ENCODE measurements around the gene PIGL. TPM values are rescaled to one million over a fixed set of nuclear protein-coding genes. Genes with fewer than 3 reads are reported as not detected.

The PIGL gene
- total and polyA plus RNA-seq, 2 experiments from 2014 or later, result 32.9 to 47.3 TPM

DNA sequence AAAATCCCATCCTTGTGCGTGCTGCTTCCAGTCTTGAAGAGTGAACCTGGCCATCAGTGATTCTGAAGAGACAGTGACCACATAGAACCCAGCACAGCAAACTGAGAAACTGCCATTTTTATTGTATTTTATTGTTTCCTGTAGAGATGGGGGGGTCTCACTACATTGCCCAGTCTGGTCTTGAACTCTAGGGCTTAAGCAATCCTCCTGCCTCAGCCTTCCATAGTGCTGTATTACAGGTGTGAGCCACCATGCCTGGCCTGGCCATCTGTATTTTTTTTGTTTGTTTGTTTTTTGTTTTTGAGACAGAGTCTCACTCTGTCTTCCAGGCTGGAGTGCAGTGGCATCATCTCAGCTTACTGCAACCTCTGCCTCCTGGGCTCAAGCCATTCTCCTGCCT, 122.4 kb downstream of the PIGL start:
- Histone ChIP-seq H3F3A (replicated peaks; ENCODE audit: low read depth) (peaks cover 10% of the 10 kb centered on the region; the same call in 1 of the 2 replicates), H3K4me3 (no peak overlapping the region), H2AFZ (no peak overlapping the region), H3K9me2 (ENCODE audit: insufficient read depth) (no peaks in the 10 kb centered on the region), H3K27ac (ENCODE audit: low read depth) (no peak overlapping the region), H3K36me3 (ENCODE audit: insufficient read depth) (peaks cover 4% of the 10 kb centered on the region; the same call in 1 of the 2 replicates), H3K4me1 (ENCODE audit: insufficient read depth) (no peaks in the 10 kb centered on the region), H3K79me2 (replicated peaks; ENCODE audit: insufficient read depth) (no peaks in the 10 kb centered on the region), H3K4me2 (no peak overlapping the region), H4K20me1 (replicated peaks; ENCODE audit: insufficient read depth) (peaks cover 4% of the 10 kb centered on the region; the same call in 1 of the 2 replicates), H3K27me3 (ENCODE audit: insufficient read depth) (no peaks in the 10 kb centered on the region)
- H3K36me3 Mint-ChIP-seq (ENCODE audit: low read depth), result peaks cover 41% of the 10 kb centered on the region
- H3K27me3 Mint-ChIP-seq (ENCODE audit: insufficient read depth, low read depth, poor library complexity), result peaks cover 2% of the 10 kb centered on the region
- ATAC-seq, result no peak
- no peaks in the 10 kb centered on the region for H3K9me3 Mint-ChIP-seq
- no peak overlapping the region for H3K27ac Mint-ChIP-seq
- no peak for DNase-seq (ENCODE audit: low spot score)
- H3K4me1 Mint-ChIP-seq, result no peaks in the 10 kb centered on the region; the same call in 2 of the 3 replicates
- TF ChIP-seq, protein P1, sequence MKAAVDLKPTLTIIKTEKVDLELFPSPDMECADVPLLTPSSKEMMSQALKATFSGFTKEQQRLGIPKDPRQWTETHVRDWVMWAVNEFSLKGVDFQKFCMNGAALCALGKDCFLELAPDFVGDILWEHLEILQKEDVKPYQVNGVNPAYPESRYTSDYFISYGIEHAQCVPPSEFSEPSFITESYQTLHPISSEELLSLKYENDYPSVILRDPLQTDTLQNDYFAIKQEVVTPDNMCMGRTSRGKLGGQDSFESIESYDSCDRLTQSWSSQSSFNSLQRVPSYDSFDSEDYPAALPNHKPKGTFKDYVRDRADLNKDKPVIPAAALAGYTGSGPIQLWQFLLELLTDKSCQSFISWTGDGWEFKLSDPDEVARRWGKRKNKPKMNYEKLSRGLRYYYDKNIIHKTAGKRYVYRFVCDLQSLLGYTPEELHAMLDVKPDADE (IDR thresholded peaks at IDR 0.05), result no peak
- TF ChIP-seq JUNB (IDR thresholded peaks at IDR 0.05; ENCODE audit: unreplicated experiment) (no peak), EZH2 (IDR thresholded peaks at IDR 0.05; ENCODE audit: low read depth, unreplicated experiment) (no peak), CREB1 (CRISPR knock-in tag; IDR thresholded peaks at IDR 0.05; ENCODE audit: low read depth) (no peak), NANOG (IDR thresholded peaks at IDR 0.05; ENCODE audit: borderline replicate concordance) (no peak), EZH2phosphoT487 (IDR thresholded peaks at IDR 0.05; ENCODE audit: unreplicated experiment) (no peak), ZNF331 (CRISPR knock-in tag; IDR thresholded peaks at IDR 0.05; ENCODE audit: low read depth) (no peak), ZNF114 (CRISPR knock-in tag; IDR thresholded peaks at IDR 0.05) (no peak), POLR2AphosphoS5 (IDR thresholded peaks at IDR 0.05; ENCODE audit: low read depth) (no peak), STAT1 (IDR thresholded peaks at IDR 0.05; ENCODE audit: unreplicated experiment) (no peak)
- TF ChIP-seq, protein P2, sequence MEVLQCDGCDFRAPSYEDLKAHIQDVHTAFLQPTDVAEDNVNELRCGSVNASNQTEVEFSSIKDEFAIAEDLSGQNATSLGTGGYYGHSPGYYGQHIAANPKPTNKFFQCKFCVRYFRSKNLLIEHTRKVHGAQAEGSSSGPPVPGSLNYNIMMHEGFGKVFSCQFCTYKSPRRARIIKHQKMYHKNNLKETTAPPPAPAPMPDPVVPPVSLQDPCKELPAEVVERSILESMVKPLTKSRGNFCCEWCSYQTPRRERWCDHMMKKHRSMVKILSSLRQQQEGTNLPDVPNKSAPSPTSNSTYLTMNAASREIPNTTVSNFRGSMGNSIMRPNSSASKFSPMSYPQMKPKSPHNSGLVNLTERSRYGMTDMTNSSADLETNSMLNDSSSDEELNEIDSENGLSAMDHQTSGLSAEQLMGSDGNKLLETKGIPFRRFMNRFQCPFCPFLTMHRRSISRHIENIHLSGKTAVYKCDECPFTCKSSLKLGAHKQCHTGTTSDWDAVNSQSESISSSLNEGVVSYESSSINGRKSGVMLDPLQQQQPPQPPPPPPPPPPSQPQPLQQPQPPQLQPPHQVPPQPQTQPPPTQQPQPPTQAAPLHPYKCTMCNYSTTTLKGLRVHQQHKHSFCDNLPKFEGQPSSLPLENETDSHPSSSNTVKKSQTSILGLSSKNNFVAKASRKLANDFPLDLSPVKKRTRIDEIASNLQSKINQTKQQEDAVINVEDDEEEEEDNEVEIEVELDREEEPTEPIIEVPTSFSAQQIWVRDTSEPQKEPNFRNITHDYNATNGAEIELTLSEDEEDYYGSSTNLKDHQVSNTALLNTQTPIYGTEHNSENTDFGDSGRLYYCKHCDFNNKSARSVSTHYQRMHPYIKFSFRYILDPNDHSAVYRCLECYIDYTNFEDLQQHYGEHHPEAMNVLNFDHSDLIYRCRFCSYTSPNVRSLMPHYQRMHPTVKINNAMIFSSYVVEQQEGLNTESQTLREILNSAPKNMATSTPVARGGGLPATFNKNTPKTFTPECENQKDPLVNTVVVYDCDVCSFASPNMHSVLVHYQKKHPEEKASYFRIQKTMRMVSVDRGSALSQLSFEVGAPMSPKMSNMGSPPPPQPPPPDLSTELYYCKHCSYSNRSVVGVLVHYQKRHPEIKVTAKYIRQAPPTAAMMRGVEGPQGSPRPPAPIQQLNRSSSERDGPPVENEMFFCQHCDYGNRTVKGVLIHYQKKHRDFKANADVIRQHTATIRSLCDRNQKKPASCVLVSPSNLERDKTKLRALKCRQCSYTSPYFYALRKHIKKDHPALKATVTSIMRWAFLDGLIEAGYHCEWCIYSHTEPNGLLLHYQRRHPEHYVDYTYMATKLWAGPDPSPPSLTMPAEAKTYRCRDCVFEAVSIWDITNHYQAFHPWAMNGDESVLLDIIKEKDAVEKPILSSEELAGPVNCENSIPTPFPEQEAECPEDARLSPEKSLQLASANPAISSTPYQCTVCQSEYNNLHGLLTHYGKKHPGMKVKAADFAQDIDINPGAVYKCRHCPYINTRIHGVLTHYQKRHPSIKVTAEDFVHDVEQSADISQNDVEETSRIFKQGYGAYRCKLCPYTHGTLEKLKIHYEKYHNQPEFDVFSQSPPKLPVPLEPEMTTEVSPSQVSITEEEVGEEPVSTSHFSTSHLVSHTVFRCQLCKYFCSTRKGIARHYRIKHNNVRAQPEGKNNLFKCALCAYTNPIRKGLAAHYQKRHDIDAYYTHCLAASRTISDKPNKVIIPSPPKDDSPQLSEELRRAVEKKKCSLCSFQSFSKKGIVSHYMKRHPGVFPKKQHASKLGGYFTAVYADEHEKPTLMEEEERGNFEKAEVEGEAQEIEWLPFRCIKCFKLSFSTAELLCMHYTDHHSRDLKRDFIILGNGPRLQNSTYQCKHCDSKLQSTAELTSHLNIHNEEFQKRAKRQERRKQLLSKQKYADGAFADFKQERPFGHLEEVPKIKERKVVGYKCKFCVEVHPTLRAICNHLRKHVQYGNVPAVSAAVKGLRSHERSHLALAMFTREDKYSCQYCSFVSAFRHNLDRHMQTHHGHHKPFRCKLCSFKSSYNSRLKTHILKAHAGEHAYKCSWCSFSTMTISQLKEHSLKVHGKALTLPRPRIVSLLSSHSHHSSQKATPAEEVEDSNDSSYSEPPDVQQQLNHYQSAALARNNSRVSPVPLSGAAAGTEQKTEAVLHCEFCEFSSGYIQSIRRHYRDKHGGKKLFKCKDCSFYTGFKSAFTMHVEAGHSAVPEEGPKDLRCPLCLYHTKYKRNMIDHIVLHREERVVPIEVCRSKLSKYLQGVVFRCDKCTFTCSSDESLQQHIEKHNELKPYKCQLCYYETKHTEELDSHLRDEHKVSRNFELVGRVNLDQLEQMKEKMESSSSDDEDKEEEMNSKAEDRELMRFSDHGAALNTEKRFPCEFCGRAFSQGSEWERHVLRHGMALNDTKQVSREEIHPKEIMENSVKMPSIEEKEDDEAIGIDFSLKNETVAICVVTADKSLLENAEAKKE (CRISPR knock-in tag; IDR thresholded peaks at IDR 0.05), result no peak
- TF ChIP-seq, protein P3, sequence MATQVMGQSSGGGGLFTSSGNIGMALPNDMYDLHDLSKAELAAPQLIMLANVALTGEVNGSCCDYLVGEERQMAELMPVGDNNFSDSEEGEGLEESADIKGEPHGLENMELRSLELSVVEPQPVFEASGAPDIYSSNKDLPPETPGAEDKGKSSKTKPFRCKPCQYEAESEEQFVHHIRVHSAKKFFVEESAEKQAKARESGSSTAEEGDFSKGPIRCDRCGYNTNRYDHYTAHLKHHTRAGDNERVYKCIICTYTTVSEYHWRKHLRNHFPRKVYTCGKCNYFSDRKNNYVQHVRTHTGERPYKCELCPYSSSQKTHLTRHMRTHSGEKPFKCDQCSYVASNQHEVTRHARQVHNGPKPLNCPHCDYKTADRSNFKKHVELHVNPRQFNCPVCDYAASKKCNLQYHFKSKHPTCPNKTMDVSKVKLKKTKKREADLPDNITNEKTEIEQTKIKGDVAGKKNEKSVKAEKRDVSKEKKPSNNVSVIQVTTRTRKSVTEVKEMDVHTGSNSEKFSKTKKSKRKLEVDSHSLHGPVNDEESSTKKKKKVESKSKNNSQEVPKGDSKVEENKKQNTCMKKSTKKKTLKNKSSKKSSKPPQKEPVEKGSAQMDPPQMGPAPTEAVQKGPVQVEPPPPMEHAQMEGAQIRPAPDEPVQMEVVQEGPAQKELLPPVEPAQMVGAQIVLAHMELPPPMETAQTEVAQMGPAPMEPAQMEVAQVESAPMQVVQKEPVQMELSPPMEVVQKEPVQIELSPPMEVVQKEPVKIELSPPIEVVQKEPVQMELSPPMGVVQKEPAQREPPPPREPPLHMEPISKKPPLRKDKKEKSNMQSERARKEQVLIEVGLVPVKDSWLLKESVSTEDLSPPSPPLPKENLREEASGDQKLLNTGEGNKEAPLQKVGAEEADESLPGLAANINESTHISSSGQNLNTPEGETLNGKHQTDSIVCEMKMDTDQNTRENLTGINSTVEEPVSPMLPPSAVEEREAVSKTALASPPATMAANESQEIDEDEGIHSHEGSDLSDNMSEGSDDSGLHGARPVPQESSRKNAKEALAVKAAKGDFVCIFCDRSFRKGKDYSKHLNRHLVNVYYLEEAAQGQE (IDR thresholded peaks at IDR 0.05; ENCODE audit: unreplicated experiment), result no peak
- TF ChIP-seq, protein P4, sequence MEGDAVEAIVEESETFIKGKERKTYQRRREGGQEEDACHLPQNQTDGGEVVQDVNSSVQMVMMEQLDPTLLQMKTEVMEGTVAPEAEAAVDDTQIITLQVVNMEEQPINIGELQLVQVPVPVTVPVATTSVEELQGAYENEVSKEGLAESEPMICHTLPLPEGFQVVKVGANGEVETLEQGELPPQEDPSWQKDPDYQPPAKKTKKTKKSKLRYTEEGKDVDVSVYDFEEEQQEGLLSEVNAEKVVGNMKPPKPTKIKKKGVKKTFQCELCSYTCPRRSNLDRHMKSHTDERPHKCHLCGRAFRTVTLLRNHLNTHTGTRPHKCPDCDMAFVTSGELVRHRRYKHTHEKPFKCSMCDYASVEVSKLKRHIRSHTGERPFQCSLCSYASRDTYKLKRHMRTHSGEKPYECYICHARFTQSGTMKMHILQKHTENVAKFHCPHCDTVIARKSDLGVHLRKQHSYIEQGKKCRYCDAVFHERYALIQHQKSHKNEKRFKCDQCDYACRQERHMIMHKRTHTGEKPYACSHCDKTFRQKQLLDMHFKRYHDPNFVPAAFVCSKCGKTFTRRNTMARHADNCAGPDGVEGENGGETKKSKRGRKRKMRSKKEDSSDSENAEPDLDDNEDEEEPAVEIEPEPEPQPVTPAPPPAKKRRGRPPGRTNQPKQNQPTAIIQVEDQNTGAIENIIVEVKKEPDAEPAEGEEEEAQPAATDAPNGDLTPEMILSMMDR (conservative IDR thresholded peaks at IDR 0.05; ENCODE audit: low read depth in 2 of 2), result no peak
- no peak overlapping the region for H3K4me3 Mint-ChIP-seq
